Measurements from ENCODE around the gene BCDIN3D.
A peak's percentile ranks its signal among the peaks of the same experiment; 100 is the strongest.
"Not testable (repeated sequence)": the region's sequence is repeated elsewhere in the genome, so short reads cannot be mapped to it uniquely, and the experiment has no call there.

Gene BCDIN3D

DNA sequence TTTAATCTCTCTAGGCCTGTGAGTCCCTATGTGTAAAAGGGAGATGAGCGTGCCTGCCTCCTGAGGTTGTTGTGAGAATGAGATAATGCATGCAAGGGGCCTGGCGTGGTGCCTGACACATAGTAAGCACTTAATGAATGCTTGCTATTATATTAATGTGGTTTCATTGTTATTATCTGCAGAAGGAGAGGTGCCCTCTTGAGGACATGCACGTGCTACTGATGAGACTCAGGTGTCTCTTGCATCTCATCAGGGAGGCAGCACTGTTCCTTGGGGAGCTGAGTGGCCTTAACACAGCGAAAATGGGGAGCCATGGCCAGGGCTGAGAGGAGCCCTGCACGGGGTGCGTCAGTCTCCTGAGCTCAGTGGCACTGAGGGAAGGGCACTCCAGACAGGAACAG lies 29.9 kb upstream of the BCDIN3D start:
- no peaks in the 10 kb centered on the region for H3K9me3 ChIP-seq (ENCODE audit: severe bottlenecking)
- no peaks in the 10 kb centered on the region for H3K27me3 ChIP-seq (ENCODE audit: insufficient read depth, poor library complexity, severe bottlenecking)
- ATAC-seq (ENCODE audit: low read depth), result no peak
- no peak overlapping the region for H3K4me3 ChIP-seq (ENCODE audit: severe bottlenecking)
- H3K4me1 ChIP-seq (ENCODE audit: insufficient read depth, poor library complexity, severe bottlenecking), result peaks cover 3% of the 10 kb centered on the region
- no peaks in the 10 kb centered on the region for H3K36me3 ChIP-seq (ENCODE audit: low read depth)
- no peak for DNase-seq (ENCODE audit: low spot score)
- TF ChIP-seq, protein P1, sequence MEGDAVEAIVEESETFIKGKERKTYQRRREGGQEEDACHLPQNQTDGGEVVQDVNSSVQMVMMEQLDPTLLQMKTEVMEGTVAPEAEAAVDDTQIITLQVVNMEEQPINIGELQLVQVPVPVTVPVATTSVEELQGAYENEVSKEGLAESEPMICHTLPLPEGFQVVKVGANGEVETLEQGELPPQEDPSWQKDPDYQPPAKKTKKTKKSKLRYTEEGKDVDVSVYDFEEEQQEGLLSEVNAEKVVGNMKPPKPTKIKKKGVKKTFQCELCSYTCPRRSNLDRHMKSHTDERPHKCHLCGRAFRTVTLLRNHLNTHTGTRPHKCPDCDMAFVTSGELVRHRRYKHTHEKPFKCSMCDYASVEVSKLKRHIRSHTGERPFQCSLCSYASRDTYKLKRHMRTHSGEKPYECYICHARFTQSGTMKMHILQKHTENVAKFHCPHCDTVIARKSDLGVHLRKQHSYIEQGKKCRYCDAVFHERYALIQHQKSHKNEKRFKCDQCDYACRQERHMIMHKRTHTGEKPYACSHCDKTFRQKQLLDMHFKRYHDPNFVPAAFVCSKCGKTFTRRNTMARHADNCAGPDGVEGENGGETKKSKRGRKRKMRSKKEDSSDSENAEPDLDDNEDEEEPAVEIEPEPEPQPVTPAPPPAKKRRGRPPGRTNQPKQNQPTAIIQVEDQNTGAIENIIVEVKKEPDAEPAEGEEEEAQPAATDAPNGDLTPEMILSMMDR (IDR thresholded peaks at IDR 0.05; ENCODE audit: poor library complexity, severe bottlenecking), result no peak
- no peak overlapping the region for H3K27ac ChIP-seq (ENCODE audit: poor library complexity, severe bottlenecking)

DNA sequence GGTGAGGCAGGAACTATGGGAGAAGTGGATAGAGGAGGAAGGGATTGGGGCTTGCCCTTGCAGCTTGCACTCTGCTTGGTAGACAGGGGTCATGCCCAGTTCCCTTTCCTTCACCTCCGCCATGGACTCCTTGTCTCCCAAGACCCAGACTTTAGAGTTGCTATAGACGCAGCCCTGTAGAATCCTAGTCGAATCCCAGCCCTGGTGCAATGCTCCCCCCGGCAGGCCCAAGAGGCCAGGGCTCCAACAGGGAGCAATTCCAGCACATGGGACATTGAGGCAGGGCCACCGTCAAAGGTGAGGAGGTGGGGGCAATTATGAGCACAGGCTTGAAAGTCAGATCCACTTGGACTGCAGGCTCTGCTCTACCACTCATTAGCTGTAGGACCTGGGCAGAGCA lies 29.5 kb upstream of the BCDIN3D start:
- Histone ChIP-seq H3K27ac (ENCODE audit: poor library complexity, severe bottlenecking) (no peak overlapping the region), H3K4me3 (ENCODE audit: severe bottlenecking) (no peak overlapping the region), H3K4me1 (ENCODE audit: insufficient read depth, poor library complexity, severe bottlenecking) (peaks cover 4% of the 10 kb centered on the region), H3K36me3 (ENCODE audit: low read depth) (no peaks in the 10 kb centered on the region), H3K27me3 (ENCODE audit: insufficient read depth, poor library complexity, severe bottlenecking) (no peaks in the 10 kb centered on the region), H3K9me3 (ENCODE audit: severe bottlenecking) (no peaks in the 10 kb centered on the region)
- ATAC-seq (ENCODE audit: low read depth) (no peak), DNase-seq (ENCODE audit: low spot score) (no peak)
- TF ChIP-seq, protein P1 (IDR thresholded peaks at IDR 0.05; ENCODE audit: poor library complexity, severe bottlenecking), result no peak

DNA sequence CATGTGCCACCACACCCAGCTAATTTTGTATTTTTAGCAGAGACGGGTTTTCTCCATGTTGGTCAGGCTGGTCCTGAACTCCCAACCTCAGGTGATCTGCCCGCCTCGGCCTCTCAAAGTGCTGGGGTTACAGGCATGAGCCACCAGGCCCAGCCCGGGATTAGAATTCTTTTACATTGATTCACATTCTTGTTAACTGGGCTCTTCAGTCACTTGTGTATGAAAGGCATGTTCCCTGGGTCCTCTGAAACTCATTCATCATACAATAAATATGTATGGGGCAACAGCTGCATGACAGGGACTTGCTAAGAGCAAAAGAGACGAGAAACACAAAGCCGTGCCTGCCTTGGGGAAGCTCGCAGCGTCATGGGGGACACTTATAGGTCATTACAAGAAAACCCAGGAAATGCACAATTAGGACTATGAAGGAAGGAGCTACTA lies 28.9 kb upstream of the BCDIN3D start:
- not testable (repeated sequence) for H3K36me3 ChIP-seq (ENCODE audit: low read depth); DNase-seq (ENCODE audit: low spot score); H3K27ac ChIP-seq (ENCODE audit: poor library complexity, severe bottlenecking); H3K9me3 ChIP-seq (ENCODE audit: severe bottlenecking); H3K4me1 ChIP-seq (ENCODE audit: insufficient read depth, poor library complexity, severe bottlenecking); H3K4me3 ChIP-seq (ENCODE audit: severe bottlenecking); H3K27me3 ChIP-seq (ENCODE audit: insufficient read depth, poor library complexity, severe bottlenecking)
- peak; percentile 22; the same call in 1 of the 3 replicates for ATAC-seq (ENCODE audit: low read depth)

DNA sequence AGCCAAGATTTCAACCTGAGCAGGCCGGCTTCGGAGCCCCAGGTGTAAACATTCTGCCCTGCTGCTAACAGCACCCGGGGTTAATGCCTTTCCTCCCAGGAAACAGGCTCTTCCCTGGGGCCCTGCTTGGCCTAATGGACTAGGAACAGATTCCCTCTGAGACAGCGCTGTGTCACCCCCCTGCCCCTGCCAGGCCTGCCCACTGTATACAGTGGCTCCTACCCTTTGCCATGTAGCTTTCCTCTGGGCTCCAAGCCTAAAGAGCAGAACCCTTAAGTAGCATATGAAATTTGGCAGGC lies 28.3 kb upstream of the BCDIN3D start:
- ATAC-seq (ENCODE audit: low read depth) (no peak), DNase-seq (ENCODE audit: low spot score) (no peak)
- Histone ChIP-seq H3K9me3 (ENCODE audit: severe bottlenecking) (no peaks in the 10 kb centered on the region), H3K4me1 (ENCODE audit: insufficient read depth, poor library complexity, severe bottlenecking) (peaks cover 4% of the 10 kb centered on the region), H3K27ac (ENCODE audit: poor library complexity, severe bottlenecking) (no peak overlapping the region), H3K36me3 (ENCODE audit: low read depth) (no peaks in the 10 kb centered on the region), H3K27me3 (ENCODE audit: insufficient read depth, poor library complexity, severe bottlenecking) (no peaks in the 10 kb centered on the region), H3K4me3 (ENCODE audit: severe bottlenecking) (no peak overlapping the region)
- TF ChIP-seq, protein P1 (IDR thresholded peaks at IDR 0.05; ENCODE audit: poor library complexity, severe bottlenecking), result no peak

DNA sequence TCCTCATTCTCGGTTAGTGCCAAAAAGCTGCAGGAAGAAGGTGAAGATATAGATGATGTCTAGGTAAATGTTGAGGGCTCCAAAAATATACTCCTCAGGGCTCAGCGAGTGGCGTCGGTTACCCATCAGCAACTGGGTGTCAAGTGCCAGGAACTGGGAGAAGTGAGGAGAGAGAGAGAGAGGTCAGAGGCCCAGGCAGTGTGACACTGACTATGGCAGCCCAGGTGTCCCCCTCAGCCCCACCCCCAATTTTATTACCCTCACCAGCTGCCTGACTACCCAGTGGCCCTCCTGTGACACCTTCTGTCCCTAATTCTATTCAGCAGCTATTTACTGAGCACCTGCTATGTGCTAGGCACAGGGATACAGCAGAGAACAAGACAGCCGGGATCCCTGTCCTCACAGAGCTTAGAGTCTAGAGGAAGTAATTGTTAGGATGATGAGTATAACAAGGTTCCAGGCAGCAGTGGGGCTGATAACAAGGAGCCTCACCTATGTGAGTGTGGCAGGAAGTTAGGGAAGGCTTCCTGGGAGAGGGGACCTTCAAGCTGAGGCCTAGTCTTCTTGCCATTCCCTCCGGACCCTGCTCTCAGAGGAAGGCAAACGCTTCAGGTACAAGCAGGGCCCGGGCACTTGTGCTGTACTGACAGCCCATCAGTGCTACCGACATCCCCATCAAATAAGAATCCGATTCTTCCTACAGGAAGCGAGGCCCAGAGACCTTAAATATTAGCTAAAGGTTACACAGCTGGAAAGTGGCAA lies 27.8 kb upstream of the BCDIN3D start:
- no peaks in the 10 kb centered on the region for H3K27me3 ChIP-seq (ENCODE audit: insufficient read depth, poor library complexity, severe bottlenecking)
- no peak for ATAC-seq (ENCODE audit: low read depth)
- no peaks in the 10 kb centered on the region for H3K36me3 ChIP-seq (ENCODE audit: low read depth)
- no peaks in the 10 kb centered on the region for H3K9me3 ChIP-seq (ENCODE audit: severe bottlenecking)
- TF ChIP-seq, protein P1 (IDR thresholded peaks at IDR 0.05; ENCODE audit: poor library complexity, severe bottlenecking), result no peak
- H3K4me1 ChIP-seq (ENCODE audit: insufficient read depth, poor library complexity, severe bottlenecking), result peaks cover 4% of the 10 kb centered on the region
- H3K4me3 ChIP-seq (ENCODE audit: severe bottlenecking), result no peak overlapping the region
- DNase-seq (ENCODE audit: low spot score), result no peak
- no peak overlapping the region for H3K27ac ChIP-seq (ENCODE audit: poor library complexity, severe bottlenecking)
